ENCODE data around the gene TMEM63A. TPM values are rescaled to one million over a fixed set of nuclear protein-coding genes. Genes with fewer than 3 reads are reported as not detected.

The TMEM63A gene
- total RNA-seq, 1 experiment from 2014 or later: 93.9 TPM

DNA sequence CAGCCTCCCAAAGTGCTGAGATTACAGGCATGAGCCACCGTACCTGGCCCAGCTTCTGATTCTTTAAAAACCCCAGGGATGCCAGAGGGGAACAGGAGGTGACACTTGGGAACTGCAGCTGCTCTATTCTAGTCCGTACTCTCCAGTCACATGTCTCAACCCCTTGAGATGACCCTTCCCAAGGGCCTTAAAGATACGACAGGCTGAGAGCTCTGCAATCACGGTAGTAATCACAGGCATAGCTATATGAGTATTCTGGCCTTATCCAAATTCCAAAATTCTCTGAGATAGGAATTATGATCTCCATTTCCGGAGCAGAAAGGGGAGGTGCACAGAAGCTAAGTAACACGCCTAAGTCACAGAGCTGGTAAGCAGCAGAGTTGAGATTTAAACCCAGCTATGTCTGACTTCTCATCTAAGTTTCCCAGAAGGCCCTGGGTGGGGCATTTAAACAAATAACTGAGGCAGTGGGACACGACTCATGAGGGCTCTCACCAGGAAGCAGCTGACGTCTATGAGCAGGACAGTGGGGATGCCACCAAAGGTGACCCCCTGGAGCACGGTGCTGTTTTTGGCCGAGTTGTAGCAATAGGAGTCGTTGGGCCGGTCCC lies 5.2 kb downstream of the TMEM63A start:
- intact Hi-C loops (cut with micrococcal nuclease; ENCODE audit: unreplicated experiment): no loop called here
- Histone ChIP-seq H3K27me3 (replicated peaks; ENCODE audit: control insufficient read depth, insufficient read depth, low read length) (no peaks in the 10 kb centered on the region), H3K36me3 (ENCODE audit: control insufficient read depth, insufficient read depth, low read length) (peaks cover 5% of the 10 kb centered on the region; the same call in 1 of the 2 replicates), H3K4me1 (peaks cover 43% of the 10 kb centered on the region), H3K4me3 (ENCODE audit: low read depth, low read length) (no peak overlapping the region), H3K9me3 (no peaks in the 10 kb centered on the region)
- no peak for DNase-seq
- POLR2A ChIA-PET: no interaction called here
- no TSS peak for BruUV-seq (replicated peaks)
- TF ChIP-seq, protein P1, sequence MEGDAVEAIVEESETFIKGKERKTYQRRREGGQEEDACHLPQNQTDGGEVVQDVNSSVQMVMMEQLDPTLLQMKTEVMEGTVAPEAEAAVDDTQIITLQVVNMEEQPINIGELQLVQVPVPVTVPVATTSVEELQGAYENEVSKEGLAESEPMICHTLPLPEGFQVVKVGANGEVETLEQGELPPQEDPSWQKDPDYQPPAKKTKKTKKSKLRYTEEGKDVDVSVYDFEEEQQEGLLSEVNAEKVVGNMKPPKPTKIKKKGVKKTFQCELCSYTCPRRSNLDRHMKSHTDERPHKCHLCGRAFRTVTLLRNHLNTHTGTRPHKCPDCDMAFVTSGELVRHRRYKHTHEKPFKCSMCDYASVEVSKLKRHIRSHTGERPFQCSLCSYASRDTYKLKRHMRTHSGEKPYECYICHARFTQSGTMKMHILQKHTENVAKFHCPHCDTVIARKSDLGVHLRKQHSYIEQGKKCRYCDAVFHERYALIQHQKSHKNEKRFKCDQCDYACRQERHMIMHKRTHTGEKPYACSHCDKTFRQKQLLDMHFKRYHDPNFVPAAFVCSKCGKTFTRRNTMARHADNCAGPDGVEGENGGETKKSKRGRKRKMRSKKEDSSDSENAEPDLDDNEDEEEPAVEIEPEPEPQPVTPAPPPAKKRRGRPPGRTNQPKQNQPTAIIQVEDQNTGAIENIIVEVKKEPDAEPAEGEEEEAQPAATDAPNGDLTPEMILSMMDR (IDR thresholded peaks at IDR 0.05; ENCODE audit: insufficient read depth in 1 of 2, low read depth in 1 of 2, low read length in 1 of 2, severe bottlenecking in 1 of 2, unreplicated experiment in 1 of 2): no peak
- CTCF ChIA-PET: interaction anchor here (0.9 to 2.5 kb wide), 2 partner anchors 47 to 99 kb away, joined by 3 to 6 read pairs; partner anchors contain the start of genes PYCR2 and SRP9
- Mint-ChIP-seq H3K27ac (ENCODE audit: unreplicated experiment) (peak overlapping the region; percentile 91), H3K36me3 (ENCODE audit: insufficient read depth, unreplicated experiment) (peaks cover 44% of the 10 kb centered on the region), H3K4me3 (ENCODE audit: unreplicated experiment) (no peak overlapping the region), H3K9me3 (ENCODE audit: unreplicated experiment) (no peaks in the 10 kb centered on the region), H3K4me1 (ENCODE audit: low read depth, unreplicated experiment) (peaks cover 23% of the 10 kb centered on the region), H3K27me3 (ENCODE audit: insufficient read depth, unreplicated experiment) (no peaks in the 10 kb centered on the region)

DNA sequence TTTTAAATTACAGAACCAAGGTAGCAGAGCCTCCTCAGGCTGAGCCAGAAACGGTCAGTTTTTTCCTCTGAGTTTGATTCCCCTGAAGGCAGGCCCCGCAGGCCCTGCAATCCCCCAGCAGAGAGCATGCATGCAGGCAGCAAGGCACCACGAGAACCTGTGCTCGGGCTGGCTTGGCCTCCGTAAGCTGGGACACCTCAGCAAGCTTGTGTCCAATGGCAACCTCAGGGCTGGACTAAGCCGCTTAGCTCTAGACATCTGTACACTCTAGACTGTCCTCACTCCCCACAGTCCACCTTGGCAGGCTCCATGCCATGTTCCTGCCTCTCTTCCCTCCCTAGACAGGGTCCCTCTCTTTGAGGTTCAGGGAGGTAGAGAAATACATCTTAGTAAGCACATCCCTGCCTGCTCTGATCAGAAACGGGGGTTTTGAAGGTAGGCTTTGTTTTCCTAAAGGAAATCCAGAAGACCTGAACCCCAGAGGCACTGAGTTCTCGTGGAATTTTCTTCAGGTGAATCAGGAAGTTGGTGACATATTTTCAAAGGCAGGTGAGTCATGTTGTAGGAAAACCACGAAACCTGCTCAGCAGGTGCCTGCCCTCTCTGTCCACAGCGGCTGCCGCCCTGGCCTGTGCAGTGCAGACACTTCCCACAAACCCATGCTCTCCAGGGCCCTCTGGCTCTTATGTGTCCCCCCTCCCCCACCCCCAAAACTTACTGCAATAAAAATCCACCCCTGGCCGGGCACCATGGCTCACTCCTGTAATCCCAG lies 7.0 kb downstream of the TMEM63A start:
- POLR2A ChIA-PET: interaction anchor here (0.7 kb wide), 2 partner anchors 52 to 1416 kb away, joined by 6 to 17 read pairs; no protein-coding TSS in a partner anchor
- H3K4me1 Mint-ChIP-seq (ENCODE audit: low read depth, unreplicated experiment): peaks cover 23% of the 10 kb centered on the region
- no peak overlapping the region for H3K4me3 ChIP-seq (ENCODE audit: low read depth, low read length)
- no peaks in the 10 kb centered on the region for H3K27me3 Mint-ChIP-seq (ENCODE audit: insufficient read depth, unreplicated experiment)
- CTCF ChIA-PET: interaction anchor here (0.6 to 1.0 kb wide), 3 partner anchors 49 to 226 kb away, joined by 3 read pairs; partner anchors contain the start of gene PYCR2
- no peaks in the 10 kb centered on the region for H3K9me3 Mint-ChIP-seq (ENCODE audit: unreplicated experiment)
- H3K27ac Mint-ChIP-seq (ENCODE audit: unreplicated experiment): peak overlapping the region; percentile 91
- H3K4me1 ChIP-seq: peaks cover 33% of the 10 kb centered on the region
- no peaks in the 10 kb centered on the region for H3K9me3 ChIP-seq
- peak; percentile 77 to 79 for DNase-seq
- no TSS peak for BruUV-seq (replicated peaks)
- peaks cover 62% of the 10 kb centered on the region for H3K36me3 Mint-ChIP-seq (ENCODE audit: insufficient read depth, unreplicated experiment)
- H3K36me3 ChIP-seq (ENCODE audit: control insufficient read depth, insufficient read depth, low read length): peaks cover 5% of the 10 kb centered on the region; the same call in 1 of the 2 replicates
- TF ChIP-seq, protein P1 (IDR thresholded peaks at IDR 0.05; ENCODE audit: insufficient read depth in 1 of 2, low read depth in 1 of 2, low read length in 1 of 2, severe bottlenecking in 1 of 2, unreplicated experiment in 1 of 2): no peak
- intact Hi-C loops (cut with micrococcal nuclease; ENCODE audit: unreplicated experiment): no loop called here
- no peaks in the 10 kb centered on the region for H3K27me3 ChIP-seq (replicated peaks; ENCODE audit: control insufficient read depth, insufficient read depth, low read length)
- peak overlapping the region; percentile 44 for H3K4me3 Mint-ChIP-seq (ENCODE audit: unreplicated experiment)

DNA sequence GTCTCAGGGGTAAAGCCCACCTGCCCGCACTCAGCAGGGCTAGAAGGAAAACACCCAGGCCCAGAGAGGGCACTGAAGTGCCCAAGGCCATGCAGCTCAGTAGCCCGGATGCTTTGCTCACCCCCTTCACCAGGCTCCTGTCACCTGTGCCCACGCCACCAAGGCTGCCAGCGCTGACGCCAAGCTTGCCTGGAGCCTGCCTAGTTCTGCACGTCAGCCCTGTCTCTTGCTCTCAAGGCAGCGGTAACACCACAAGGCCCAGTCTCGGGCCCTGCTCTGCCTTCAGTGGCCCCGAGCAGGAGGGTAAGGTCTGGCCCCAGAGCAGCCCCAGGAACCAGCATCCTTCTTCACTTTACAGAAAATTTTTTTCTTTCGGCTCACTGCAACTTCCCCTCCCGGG lies 7.7 kb downstream of the TMEM63A start:
- peaks cover 5% of the 10 kb centered on the region; the same call in 1 of the 2 replicates for H3K36me3 ChIP-seq (ENCODE audit: control insufficient read depth, insufficient read depth, low read length)

More for the DNA sequence above, 7.7 kb downstream of the TMEM63A start:
- Mint-ChIP-seq H3K27me3 (ENCODE audit: insufficient read depth, unreplicated experiment) (no peaks in the 10 kb centered on the region), H3K27ac (ENCODE audit: unreplicated experiment) (no peak overlapping the region), H3K4me1 (ENCODE audit: low read depth, unreplicated experiment) (peaks cover 23% of the 10 kb centered on the region), H3K9me3 (ENCODE audit: unreplicated experiment) (no peaks in the 10 kb centered on the region), H3K36me3 (ENCODE audit: insufficient read depth, unreplicated experiment) (peaks cover 70% of the 10 kb centered on the region), H3K4me3 (ENCODE audit: unreplicated experiment) (no peak overlapping the region)
- no peak for DNase-seq
- no TSS peak for BruUV-seq (replicated peaks)
- H3K27me3 ChIP-seq (replicated peaks; ENCODE audit: control insufficient read depth, insufficient read depth, low read length): no peaks in the 10 kb centered on the region
- H3K4me1 ChIP-seq: peaks cover 33% of the 10 kb centered on the region
- TF ChIP-seq, protein P1 (IDR thresholded peaks at IDR 0.05; ENCODE audit: insufficient read depth in 1 of 2, low read depth in 1 of 2, low read length in 1 of 2, severe bottlenecking in 1 of 2, unreplicated experiment in 1 of 2): no peak
- POLR2A ChIA-PET: no interaction called here
- no peak overlapping the region for H3K4me3 ChIP-seq (ENCODE audit: low read depth, low read length)
- CTCF ChIA-PET: interaction anchor here (1.0 kb wide), 1 partner anchor 50 kb away, joined by 3 read pairs; the partner anchor contains the start of gene PYCR2
- intact Hi-C loops (cut with micrococcal nuclease; ENCODE audit: unreplicated experiment): no loop called here
- H3K9me3 ChIP-seq: no peaks in the 10 kb centered on the region
